Endothelial cell of umbilical vein (primary cell): ENCODE data around the gene C14orf180. TPM values are rescaled to one million over a fixed set of nuclear protein-coding genes. Genes with fewer than 3 reads are reported as not detected.

Experiments
- BruUV-seq: library from RNA; stranded (reverse); fragments of 400-500 nt; replicated peaks from 2 replicates; lab custom pipeline; 2021; lab: Mats Ljungman, UMichigan
- CTCF ChIA-PET: fragments of 300-600, 350-600 bp; sonication (Branson Sonifier 250); formaldehyde crosslinking; loops from one replicate; lab custom pipeline; 2021; ENCODE audit warnings: antibody characterized with exemption, inconsistent platforms; lab: Charles Lee
- POLR2A ChIA-PET: fragments of 300-600, 350-600 bp; sonication (Branson Sonifier 250); formaldehyde crosslinking; loops from one replicate; lab custom pipeline; 2021; ENCODE audit warnings: antibody characterized with exemption, inconsistent platforms; lab: Charles Lee
- DNase-seq: peaks from one replicate; pipeline ENCODE4 v3.0.0-alpha.2; 2011; ENCODE audit warnings: low read depth, low spot score
- FAIRE-seq: peaks from 2 replicates; lab custom pipeline; 2011; peaks lifted over from hg19 to GRCh38; lab: Jason Lieb, UNC
- H2AFZ ChIP-seq: 2 replicates; pipeline ENCODE4 v1.6.0; 2012; ENCODE audit warnings: low read depth, low read length, control low read depth, inconsistent platforms
- H3K27ac ChIP-seq: 2 replicates; pipeline ENCODE4 v1.5.1; 2011; ENCODE audit warnings: low read depth, mild to moderate bottlenecking, control low read depth, low read length, moderate library complexity; ENCODE audit not compliant: insufficient read depth
- H3K27me3 ChIP-seq, 2 experiments: 2 replicates each; pipeline versions ENCODE4 v1.6.0 to v1.6.1; 2011; ENCODE audit warnings: low read length in 2 of 2, mixed read lengths in 1 of 2; ENCODE audit not compliant: control insufficient read depth in 2 of 2, insufficient read depth in 2 of 2
- H3K36me3 ChIP-seq, 2 experiments: 2 replicates in 1 of 2; 3 replicates in 1 of 2; pipeline ENCODE4 v1.5.1; 2011; ENCODE audit warnings: low read length in 2 of 2, mild to moderate bottlenecking in 1 of 2, moderate library complexity in 1 of 2; ENCODE audit not compliant: control insufficient read depth in 2 of 2, insufficient read depth in 2 of 2; ENCODE audit errors: extremely low read depth in 1 of 2
- H3K4me1 ChIP-seq: 3 replicates; pipeline ENCODE4 v1.5.1; 2011; ENCODE audit warnings: mild to moderate bottlenecking, low read length; ENCODE audit not compliant: control insufficient read depth, insufficient read depth; ENCODE audit errors: extremely low read depth
- H3K4me2 ChIP-seq: 2 replicates; pipeline ENCODE4 v1.6.1; 2011; ENCODE audit warnings: low read length, control low read depth, mixed read lengths; ENCODE audit not compliant: insufficient read depth
- H3K4me3 ChIP-seq, 3 experiments: fragments of 200-600 bp in 1 of 3; sonication (generic), shearing (Covaris generic) in 1 of 3; replicated peaks in 1 of 3; 2 replicates each; pipeline ENCODE4 v1.5.1; 2011 to 2016; ENCODE audit warnings: control low read depth in 3 of 3, low read length in 3 of 3, mild to moderate bottlenecking in 2 of 3, inconsistent platforms in 1 of 3, low read depth in 1 of 3, moderate library complexity in 1 of 3; ENCODE audit not compliant: insufficient read depth in 1 of 3
- H3K79me2 ChIP-seq: 2 replicates; pipeline ENCODE4 v1.6.0; 2012; ENCODE audit warnings: low read length, inconsistent platforms; ENCODE audit not compliant: control insufficient read depth, insufficient read depth
- H3K9ac ChIP-seq: replicated peaks from 2 replicates; pipeline ENCODE3; 2011; ENCODE audit warnings: low read length, control low read depth; ENCODE audit not compliant: insufficient read depth; ENCODE audit errors: extremely low read depth
- H3K9me1 ChIP-seq: replicated peaks from 3 replicates; pipeline ENCODE4 v1.6.0; 2011; ENCODE audit warnings: mild to moderate bottlenecking, low read length; ENCODE audit not compliant: control insufficient read depth, insufficient read depth; ENCODE audit errors: extremely low read depth
- H3K9me3 ChIP-seq: replicated peaks from 2 replicates; pipeline ENCODE4 v1.5.1; 2012; ENCODE audit warnings: low read length, inconsistent platforms; ENCODE audit not compliant: control insufficient read depth, insufficient read depth
- H4K20me1 ChIP-seq: replicated peaks from 2 replicates; pipeline ENCODE3; 2011; ENCODE audit warnings: mild to moderate bottlenecking, low read length; ENCODE audit not compliant: control insufficient read depth, insufficient read depth; ENCODE audit errors: extremely low read depth
- EZH2 ChIP-seq: IDR thresholded peaks from 2 replicates; pipeline ENCODE4 v1.6.1; 2012; ENCODE audit warnings: borderline replicate concordance, low read depth, mild to moderate bottlenecking, moderate library complexity, low read length, inconsistent platforms; ENCODE audit not compliant: severe bottlenecking
- FOS ChIP-seq: IDR thresholded peaks from 2 replicates; pipeline ENCODE4 v1.6.1; 2011; ENCODE audit warnings: mild to moderate bottlenecking, low read length, moderate library complexity, borderline replicate concordance; ENCODE audit not compliant: insufficient read depth
- GATA2 ChIP-seq: IDR thresholded peaks from 2 replicates; pipeline ENCODE4 v1.7.0; 2011; ENCODE audit warnings: low read depth, mild to moderate bottlenecking, moderate library complexity, mixed read lengths, low read length; ENCODE audit not compliant: insufficient read length, insufficient read depth
- JUN ChIP-seq: IDR thresholded peaks from 2 replicates; pipeline ENCODE4 v1.6.1; 2011; ENCODE audit warnings: borderline replicate concordance, low read depth; ENCODE audit not compliant: insufficient read length, insufficient read depth
- MAX ChIP-seq: IDR thresholded peaks from 2 replicates; pipeline ENCODE4 v1.6.1; 2011; ENCODE audit not compliant: insufficient read depth, insufficient read length
- MYC ChIP-seq: IDR thresholded peaks from one replicate; pipeline ENCODE4 v1.6.1; 2011; ENCODE audit warnings: mild to moderate bottlenecking, low read depth, low read length
- POLR2A ChIP-seq: IDR thresholded peaks from 2 replicates; pipeline ENCODE4 v1.6.1; 2012; ENCODE audit warnings: low read depth, mild to moderate bottlenecking, control low read depth, low read length
- POLR2AphosphoS5 ChIP-seq: IDR thresholded peaks from 2 replicates; pipeline ENCODE4 v1.6.1; 2012; ENCODE audit warnings: low read depth, mild to moderate bottlenecking, control low read depth, low read length, moderate library complexity; ENCODE audit not compliant: insufficient read depth
- dilution Hi-C: fragments of 300-500 bp; cut with MboI; formaldehyde crosslinking; loops from one replicate; pipeline ENCODE4 v1.15.0; 2019; ENCODE audit warnings: low sequenced_read_pairs; ENCODE audit not compliant: extremely low pct_ligation_motif_present
- intact Hi-C: fragments of 100-400 bp; cut with micrococcal nuclease; formaldehyde crosslinking; loops from one replicate; pipeline ENCODE4 v1.10.0; 2022
- polyA plus RNA-seq, 4 experiments: library from polyadenylated mRNA; depleted of rRNA in 3 of 4; stranded (reverse) in 3 of 4; unstranded in 1 of 4; fragments of >200 nt; gene quantifications; 2 replicates each; pipeline versions ENCODE4 v1.2.1 to v1.2.3, GENCODE V29; 2011 to 2012; ENCODE audit warnings: missing spikeins in 1 of 4
- total RNA-seq: library from RNA; stranded (reverse); gene quantifications from 2 replicates; pipeline ENCODE4 v1.2.3, GENCODE V29; 2021
- TF ChIP-seq, protein P1 (sequence below), 2 donors: IDR thresholded peaks; 1 replicate in 1 of 2; 2 replicates in 1 of 2; pipeline ENCODE4 v1.5.1; 2011; ENCODE audit warnings: low read length in 2 of 2, mild to moderate bottlenecking in 2 of 2, moderate library complexity in 2 of 2, control low read depth in 1 of 2, inconsistent platforms in 1 of 2, low read depth in 1 of 2; ENCODE audit not compliant: insufficient read depth in 1 of 2; ENCODE audit errors: extremely low read depth in 1 of 2

Gene C14orf180
- total and polyA plus RNA-seq, 2 donors (not counting 3 experiments of a cell fraction or from before 2014, with no cell fraction given), result not detected

GRCh38 chr14:104560586-104560945, 19.0 kb upstream of the C14orf180 start:
- CTCF ChIA-PET, result interaction anchor here (1.1 to 5.1 kb wide), 3 partner anchors 9 to 483 kb away, joined by 3 to 66 read pairs (median 27); no protein-coding TSS in a partner anchor
- Histone ChIP-seq H2AFZ (no peak overlapping the region), H3K9me1 (no peaks in the 10 kb centered on the region), H3K27me3 (no peaks in the 10 kb centered on the region), H3K4me1 (no peaks in the 10 kb centered on the region), H3K36me3 (no peaks in the 10 kb centered on the region), H4K20me1 (no peaks in the 10 kb centered on the region), H3K27ac (no peak overlapping the region), H3K9ac (no peak overlapping the region), H3K79me2 (no peaks in the 10 kb centered on the region), H3K4me2 (no peak overlapping the region), H3K9me3 (no peaks in the 10 kb centered on the region), H3K4me3 (no peak overlapping the region)
- POLR2A ChIA-PET, result no interaction called here
- TF ChIP-seq FOS (no peak), EZH2 (no peak), POLR2A (no peak), GATA2 (no peak), JUN (no peak), MAX (no peak), POLR2AphosphoS5 (no peak), MYC (no peak)
- TF ChIP-seq, protein P1, sequence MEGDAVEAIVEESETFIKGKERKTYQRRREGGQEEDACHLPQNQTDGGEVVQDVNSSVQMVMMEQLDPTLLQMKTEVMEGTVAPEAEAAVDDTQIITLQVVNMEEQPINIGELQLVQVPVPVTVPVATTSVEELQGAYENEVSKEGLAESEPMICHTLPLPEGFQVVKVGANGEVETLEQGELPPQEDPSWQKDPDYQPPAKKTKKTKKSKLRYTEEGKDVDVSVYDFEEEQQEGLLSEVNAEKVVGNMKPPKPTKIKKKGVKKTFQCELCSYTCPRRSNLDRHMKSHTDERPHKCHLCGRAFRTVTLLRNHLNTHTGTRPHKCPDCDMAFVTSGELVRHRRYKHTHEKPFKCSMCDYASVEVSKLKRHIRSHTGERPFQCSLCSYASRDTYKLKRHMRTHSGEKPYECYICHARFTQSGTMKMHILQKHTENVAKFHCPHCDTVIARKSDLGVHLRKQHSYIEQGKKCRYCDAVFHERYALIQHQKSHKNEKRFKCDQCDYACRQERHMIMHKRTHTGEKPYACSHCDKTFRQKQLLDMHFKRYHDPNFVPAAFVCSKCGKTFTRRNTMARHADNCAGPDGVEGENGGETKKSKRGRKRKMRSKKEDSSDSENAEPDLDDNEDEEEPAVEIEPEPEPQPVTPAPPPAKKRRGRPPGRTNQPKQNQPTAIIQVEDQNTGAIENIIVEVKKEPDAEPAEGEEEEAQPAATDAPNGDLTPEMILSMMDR (IDR thresholded peaks at IDR 0.05; ENCODE audit: extremely low read depth in 1 of 2, insufficient read depth in 1 of 2, low read depth in 1 of 2, low read length in 2 of 2), result no peak
- no TSS peak for BruUV-seq
- FAIRE-seq, result no peak
- DNase-seq, result no peak
- intact Hi-C loops, result no loop called here
- dilution Hi-C loops, result no loop called here
